IMR-90 (cell line): ENCODE measurements around the gene ZNF274. TPM values are rescaled to one million over a fixed set of nuclear protein-coding genes. Genes with fewer than 3 reads are reported as not detected.
A peak's percentile ranks its signal among the peaks of the same experiment; 100 is the strongest.

ENCODE experiments used
- ATAC-seq: fragments of 200-7000 bp; cut with Tn5 transposase; 2 replicates; pipeline ENCODE4 v1.9.1; 2020; ENCODE audit warnings: low read depth, mild to moderate bottlenecking, moderate library complexity
- BruUV-seq: library from RNA; stranded (reverse); fragments of 400-500 nt; replicated peaks from 2 replicates; lab custom pipeline; 2021; lab: Mats Ljungman, UMichigan
- CTCF ChIA-PET: fragments of 300-600 bp; formaldehyde crosslinking; extraction: SDS; loops from one replicate; lab custom pipeline; 2021; ENCODE audit warnings: antibody characterized with exemption; lab: Yijun Ruan, JAX
- POLR2A ChIA-PET: fragments of 300-600 bp; sonication (Branson Sonifier 250); formaldehyde crosslinking; loops from one replicate; lab custom pipeline; 2022; ENCODE audit warnings: antibody characterized with exemption; ENCODE audit not compliant: unreplicated experiment; lab: Charles Lee
- DNase-seq: peaks from one replicate; pipeline ENCODE4 v3.0.0; 2013
- H2AFZ ChIP-seq: replicated peaks from 2 replicates; pipeline ENCODE3; 2013; ENCODE audit warnings: low read length, mild to moderate bottlenecking; ENCODE audit not compliant: poor library complexity
- H2AK5ac ChIP-seq: 2 replicates; pipeline ENCODE4 v1.6.1; 2013; ENCODE audit warnings: low read depth, low read length, inconsistent platforms
- H2AK9ac ChIP-seq: replicated peaks from 2 replicates; pipeline ENCODE3; 2013; ENCODE audit warnings: mild to moderate bottlenecking, low read depth, low read length, moderate library complexity; ENCODE audit not compliant: poor library complexity
- H2BK120ac ChIP-seq: 2 replicates; pipeline ENCODE4 v1.6.1; 2013; ENCODE audit warnings: low read depth, low read length, inconsistent platforms
- H2BK15ac ChIP-seq: 3 replicates; pipeline ENCODE4 v1.6.1; 2013; ENCODE audit warnings: low read depth, low read length, inconsistent platforms
- H2BK20ac ChIP-seq: 2 replicates; pipeline ENCODE4 v1.6.1; 2013; ENCODE audit warnings: low read depth, mild to moderate bottlenecking, inconsistent platforms, low read length, moderate library complexity
- H2BK5ac ChIP-seq: 2 replicates; pipeline ENCODE4 v1.6.1; 2013; ENCODE audit warnings: mild to moderate bottlenecking, low read depth, low read length, inconsistent platforms; ENCODE audit not compliant: poor library complexity, severe bottlenecking
- H3K14ac ChIP-seq: replicated peaks from 2 replicates; pipeline ENCODE4 v1.6.1; 2013; ENCODE audit warnings: low read depth, low read length, inconsistent platforms
- H3K18ac ChIP-seq: 2 replicates; pipeline ENCODE4 v1.6.1; 2013; ENCODE audit warnings: low read depth, low read length, control low read depth
- H3K23ac ChIP-seq: 2 replicates; pipeline ENCODE4 v1.6.1; 2013; ENCODE audit warnings: low read depth, low read length, inconsistent platforms
- H3K27ac ChIP-seq: 2 replicates; pipeline ENCODE4 v1.5.1; 2013; ENCODE audit warnings: mild to moderate bottlenecking, control low read depth, low read length; ENCODE audit not compliant: insufficient read depth
- H3K27me3 ChIP-seq: 2 replicates; pipeline ENCODE4 v1.6.1; 2013; ENCODE audit warnings: low read length; ENCODE audit not compliant: control insufficient read depth, insufficient read depth
- H3K36me3 ChIP-seq: 2 replicates; pipeline ENCODE4 v1.6.1; 2013; ENCODE audit warnings: low read length, mixed read lengths; ENCODE audit not compliant: control insufficient read depth, insufficient read depth
- H3K4ac ChIP-seq: 2 replicates; pipeline ENCODE4 v1.6.1; 2013; ENCODE audit warnings: low read depth, low read length, inconsistent platforms
- H3K4me1 ChIP-seq: 2 replicates; pipeline ENCODE4 v1.6.1; 2013; ENCODE audit warnings: low read length, mixed read lengths; ENCODE audit not compliant: control insufficient read depth, insufficient read depth
- H3K4me2 ChIP-seq: 2 replicates; pipeline ENCODE4 v1.6.1; 2013; ENCODE audit warnings: low read depth, mild to moderate bottlenecking, control low read depth, low read length, moderate library complexity
- H3K4me3 ChIP-seq: 2 replicates; pipeline ENCODE4 v1.5.1; 2013; ENCODE audit warnings: low read depth, mild to moderate bottlenecking, control low read depth, low read length, moderate library complexity; ENCODE audit not compliant: insufficient read depth
- H3K56ac ChIP-seq: 2 replicates; pipeline ENCODE4 v1.6.1; 2013; ENCODE audit warnings: low read length, inconsistent platforms; ENCODE audit not compliant: insufficient read depth; ENCODE audit errors: extremely low read depth
- H3K79me1 ChIP-seq, 2 experiments: 2 replicates each; pipeline ENCODE4 v1.6.1; 2013; ENCODE audit warnings: low read length in 2 of 2, inconsistent platforms in 1 of 2, low read depth in 1 of 2
- H3K9ac ChIP-seq: 2 replicates; pipeline ENCODE4 v1.6.1; 2013; ENCODE audit warnings: low read depth, low read length, control low read depth
- H3K9me1 ChIP-seq: 2 replicates; pipeline ENCODE4 v1.6.1; 2013; ENCODE audit warnings: low read length, inconsistent platforms; ENCODE audit not compliant: insufficient read depth
- H3K9me3 ChIP-seq: 2 replicates; pipeline ENCODE4 v1.6.1; 2013; ENCODE audit warnings: low read length; ENCODE audit not compliant: control insufficient read depth, insufficient read depth
- H4K20me1 ChIP-seq: 2 replicates; pipeline ENCODE4 v1.6.1; 2013; ENCODE audit warnings: low read length, inconsistent platforms; ENCODE audit not compliant: insufficient read depth
- H4K5ac ChIP-seq: 2 replicates; pipeline ENCODE4 v1.6.1; 2013; ENCODE audit warnings: mild to moderate bottlenecking, low read depth, low read length, control low read depth
- H4K8ac ChIP-seq, 2 experiments: 2 replicates each; pipeline ENCODE4 v1.6.1; 2013; ENCODE audit warnings: low read depth in 2 of 2, low read length in 2 of 2, control low read depth in 1 of 2, inconsistent platforms in 1 of 2
- H4K91ac ChIP-seq: 2 replicates; pipeline ENCODE4 v1.6.1; 2013; ENCODE audit warnings: low read depth, low read length, inconsistent platforms; ENCODE audit not compliant: insufficient read depth
- CTCF ChIP-seq: conservative IDR thresholded peaks from 2 replicates; pipeline ENCODE4 v1.5.1; 2012; ENCODE audit warnings: mild to moderate bottlenecking, low read depth, low read length, improper control_type of control experiment
- MAZ ChIP-seq: IDR thresholded peaks from 2 replicates; pipeline ENCODE4 v1.6.1; 2012; ENCODE audit warnings: low read depth, mild to moderate bottlenecking, low read length, improper control_type of control experiment, moderate library complexity, borderline replicate concordance
- MXI1 ChIP-seq: IDR thresholded peaks from 2 replicates; pipeline ENCODE4 v1.6.1; 2012; ENCODE audit warnings: low read depth, mild to moderate bottlenecking, low read length, moderate library complexity, borderline replicate concordance
- RCOR1 ChIP-seq: IDR thresholded peaks from 2 replicates; pipeline ENCODE4 v1.6.1; 2012; ENCODE audit warnings: mild to moderate bottlenecking, low read length, improper control_type of control experiment; ENCODE audit not compliant: insufficient replicate concordance
- SMC3 ChIP-seq: fragments of 150-350 bp; IDR thresholded peaks from 2 replicates; pipeline ENCODE4 v1.6.1; 2016; ENCODE audit warnings: low read depth, mild to moderate bottlenecking, antibody characterized with exemption, low read length, moderate library complexity
- WGBS, 2 experiments: methylation state at CpG; one replicate each; pipeline versions ENCODE4 v1.1.5 to v1.1.7; 2013; ENCODE audit warnings: missing lambda C conversion rate in 2 of 2; ENCODE audit not compliant: insufficient read length in 1 of 2; ENCODE audit errors: extremely low coverage in 2 of 2; 5-methylcytosine and 5-hydroxymethylcytosine counted together
- dilution Hi-C: fragments of 300-500 bp; cut with HindIII; formaldehyde crosslinking; loops from one replicate; pipeline ENCODE4 v1.14.3; 2018; ENCODE audit warnings: low sequenced_read_pairs; ENCODE audit not compliant: unreplicated experiment
- in situ Hi-C: fragments of 300-500 bp; cut with MboI; formaldehyde crosslinking; loops from 3 replicates; pipeline ENCODE4 v1.14.3; 2019; ENCODE audit warnings: low sequenced_read_pairs, inconsistent platforms, mixed read lengths
- intact Hi-C: fragments of 100-400 bp; cut with micrococcal nuclease; formaldehyde crosslinking; loops from 2 replicates; pipeline ENCODE4 v1.10.0; 2022
- polyA plus RNA-seq, 3 experiments: library from polyadenylated mRNA; depleted of rRNA; stranded (reverse); fragments of >200 nt; gene quantifications; 2 replicates each; pipeline ENCODE4 v1.2.3, GENCODE V29; 2012; ENCODE audit warnings: low replicate concordance in 1 of 3
- total RNA-seq: library from RNA; depleted of rRNA; stranded (reverse); fragments of >200 nt; gene quantifications from 2 replicates; pipeline ENCODE4 v1.2.3, GENCODE V29; 2012

Gene ZNF274
- total and polyA plus RNA-seq, 2 of the 4 experiments (the other 2 are of a cell fraction): 12.1 to 15.2 TPM

- no peak for TF ChIP-seq MAZ
Observed at GRCh38 chr19:58227964-58228584, 45.2 kb downstream of the ZNF274 start (continued).

DNA sequence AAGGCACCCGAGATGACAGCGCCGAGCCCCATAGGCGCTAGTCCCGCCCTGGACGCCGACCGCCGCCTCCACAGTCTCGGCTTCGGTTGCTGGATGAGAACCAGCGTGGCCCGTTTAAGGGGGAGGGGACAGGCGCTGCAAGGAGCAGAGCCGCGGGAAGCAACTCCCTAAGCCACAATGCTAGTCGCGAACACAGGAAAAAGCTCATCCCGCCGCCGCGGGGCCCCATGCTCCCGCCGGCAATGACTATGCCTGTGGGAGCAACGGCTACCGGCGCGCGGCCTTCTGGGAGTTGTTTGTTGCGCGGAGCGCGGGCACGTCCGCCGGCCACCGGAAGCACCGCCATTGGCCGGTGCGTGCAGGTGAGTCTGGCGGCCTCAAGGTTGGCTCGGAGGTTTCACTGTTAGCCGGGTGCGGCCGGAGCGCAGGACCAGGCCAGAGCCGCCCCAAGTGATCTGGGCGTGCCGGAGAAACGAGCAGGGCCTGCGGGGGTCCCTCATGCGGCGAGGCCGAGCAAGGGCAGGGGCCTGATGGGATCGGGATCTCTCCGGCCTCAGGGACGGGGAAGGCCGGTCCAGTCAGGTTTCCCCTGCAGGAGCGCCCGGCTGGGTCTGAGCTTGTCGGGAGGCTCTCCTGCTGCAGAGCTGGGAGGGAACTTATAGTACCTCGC is 45.9 kb downstream of the ZNF274 start, which contains the start of gene ZNF544:
Gene ZNF544 (plus strand): TSS at position 330 of the 670 bp plus-strand sequence. CDS start 15,110 bp downstream, outside the sequence.
- DNase-seq: peak; percentile 64
- TF ChIP-seq MXI1: peak; percentile 58; the same call in 1 of the 2 replicates
- TF ChIP-seq CTCF: 0 out of 2 replicates have a peak, but pooled peaks have one; percentile 4
- no peak for TF ChIP-seq RCOR1
- no peak for TF ChIP-seq SMC3
- TF ChIP-seq MAZ: peak; percentile 10; the same call in 1 of the 2 replicates
- H2BK5ac ChIP-seq: peak within 1 kb of the TSS; percentile 73
- dilution Hi-C loops: no loop called here
- no peaks in the 10 kb centered on the region for H3K27me3 ChIP-seq
- peak within 1 kb of the TSS; percentile 91 to 92 for H4K8ac ChIP-seq
- H2AK9ac ChIP-seq: peak within 1 kb of the TSS; percentile 94
- peak within 1 kb of the TSS; percentile 31 for H3K56ac ChIP-seq
- peaks cover 34% of the 10 kb centered on the region for H3K9me3 ChIP-seq
- H4K91ac ChIP-seq: peak within 1 kb of the TSS; percentile 57
- H3K36me3 ChIP-seq: peaks cover 31% of the 10 kb centered on the region
- H3K23ac ChIP-seq: peak within 1 kb of the TSS; percentile 54
- peak within 1 kb of the TSS; percentile 77 for H3K9ac ChIP-seq
- ChIA-PET CTCF (no interaction called here), POLR2A (interaction anchor here (0.5 kb wide), 1 partner anchor 13 kb away, joined by 3 read pairs; no protein-coding TSS in a partner anchor)
- H2BK120ac ChIP-seq: peak within 1 kb of the TSS; percentile 2; the same call in 1 of the 2 replicates
- WGBS, 2 experiments: 1% methylated on average over 17 of the region's 62 CpGs; no CpG with 5 or more reads in 1 of the 2 experiments
- H4K5ac ChIP-seq: peak within 1 kb of the TSS; percentile 87
- H3K27ac ChIP-seq: peak within 1 kb of the TSS; percentile 76
- peak within 1 kb of the TSS; percentile 93 for H2AFZ ChIP-seq
- H3K79me1 ChIP-seq: peaks cover 27 to 34% of the 10 kb centered on the region in 2 experiments
- H3K9me1 ChIP-seq: peaks cover 6% of the 10 kb centered on the region; the same call in 1 of the 2 replicates
- peak; percentile 96 for ATAC-seq
- intact Hi-C loops: no loop called here
- peak within 1 kb of the TSS; percentile 76 for H3K4ac ChIP-seq
- H2AK5ac ChIP-seq: peak within 1 kb of the TSS; percentile 23
- H3K4me3 ChIP-seq: peak within 1 kb of the TSS; percentile 73
- BruUV-seq: no TSS peak
- no peak within 1 kb of the TSS for H2BK15ac ChIP-seq
- H2BK20ac ChIP-seq: no peak within 1 kb of the TSS
- in situ Hi-C loops: no loop called here
- 0 out of 2 replicates have a peak within 1 kb of the TSS, but pooled peaks have one; percentile 22 for H3K18ac ChIP-seq
- peaks cover 5% of the 10 kb centered on the region for H3K4me1 ChIP-seq
- H3K14ac ChIP-seq: peak within 1 kb of the TSS; percentile 60
- no peaks in the 10 kb centered on the region for H4K20me1 ChIP-seq
- H3K4me2 ChIP-seq: peak within 1 kb of the TSS; percentile 95
